Fibroblast of pulmonary artery (primary cell): Measurements from ENCODE around the gene UBE2L6.

Experiments used
- DNase-seq: peaks from one replicate; pipeline ENCODE4 v3.0.0-alpha.2; 2010; ENCODE audit warnings: low read depth
- H3K4me3 ChIP-seq: replicated peaks from 2 replicates; pipeline ENCODE4 v1.5.1; 2011; ENCODE audit warnings: low read depth, mild to moderate bottlenecking, control low read depth, low read length, moderate library complexity
- TF ChIP-seq, protein P1 (sequence below): IDR thresholded peaks from 2 replicates; pipeline ENCODE4 v1.5.1; 2011; ENCODE audit warnings: mild to moderate bottlenecking, control low read depth, low read length, inconsistent platforms; ENCODE audit errors: missing control alignments

The UBE2L6 gene

DNA sequence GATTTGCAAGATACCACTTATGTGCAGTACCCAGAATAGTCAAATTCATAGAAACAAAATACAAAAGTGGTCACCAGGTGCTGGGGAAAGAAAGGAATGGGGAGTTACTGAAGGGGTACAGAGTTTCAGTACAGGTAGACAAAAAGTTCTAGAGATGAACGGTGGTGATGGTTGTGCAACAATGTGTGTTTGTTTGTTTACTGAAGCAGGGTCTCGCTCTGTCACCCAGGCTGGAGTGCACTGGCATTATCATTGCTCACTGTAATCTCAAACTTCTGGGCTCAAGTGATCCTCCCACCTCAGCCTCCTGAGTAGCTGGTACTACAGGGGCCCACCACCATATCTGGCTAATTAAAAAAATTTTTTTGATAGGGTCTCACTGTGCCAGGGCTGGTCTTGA is 12.1 kb downstream of the UBE2L6 start:
- DNase-seq, result no peak
- TF ChIP-seq, protein P1, sequence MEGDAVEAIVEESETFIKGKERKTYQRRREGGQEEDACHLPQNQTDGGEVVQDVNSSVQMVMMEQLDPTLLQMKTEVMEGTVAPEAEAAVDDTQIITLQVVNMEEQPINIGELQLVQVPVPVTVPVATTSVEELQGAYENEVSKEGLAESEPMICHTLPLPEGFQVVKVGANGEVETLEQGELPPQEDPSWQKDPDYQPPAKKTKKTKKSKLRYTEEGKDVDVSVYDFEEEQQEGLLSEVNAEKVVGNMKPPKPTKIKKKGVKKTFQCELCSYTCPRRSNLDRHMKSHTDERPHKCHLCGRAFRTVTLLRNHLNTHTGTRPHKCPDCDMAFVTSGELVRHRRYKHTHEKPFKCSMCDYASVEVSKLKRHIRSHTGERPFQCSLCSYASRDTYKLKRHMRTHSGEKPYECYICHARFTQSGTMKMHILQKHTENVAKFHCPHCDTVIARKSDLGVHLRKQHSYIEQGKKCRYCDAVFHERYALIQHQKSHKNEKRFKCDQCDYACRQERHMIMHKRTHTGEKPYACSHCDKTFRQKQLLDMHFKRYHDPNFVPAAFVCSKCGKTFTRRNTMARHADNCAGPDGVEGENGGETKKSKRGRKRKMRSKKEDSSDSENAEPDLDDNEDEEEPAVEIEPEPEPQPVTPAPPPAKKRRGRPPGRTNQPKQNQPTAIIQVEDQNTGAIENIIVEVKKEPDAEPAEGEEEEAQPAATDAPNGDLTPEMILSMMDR, result no peak
- no peak overlapping the region for H3K4me3 ChIP-seq

DNA sequence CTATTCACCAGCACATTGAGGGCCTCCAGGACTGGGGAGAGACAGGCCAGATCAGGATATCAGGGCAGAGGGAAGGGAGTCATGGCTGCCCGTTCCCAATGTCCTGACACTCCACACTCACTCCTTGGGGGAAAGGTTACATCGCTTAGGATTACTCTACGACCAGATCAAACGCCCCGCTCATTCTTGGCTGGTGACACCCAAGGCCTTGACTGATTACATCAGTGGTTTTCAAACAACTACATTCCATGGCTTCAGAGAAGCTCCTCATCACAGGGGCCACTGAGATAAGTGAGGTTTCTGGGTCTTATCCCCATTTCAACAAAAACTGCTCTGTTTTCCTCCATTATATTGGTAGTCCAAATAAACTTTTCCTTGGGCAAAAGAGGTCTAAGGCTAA is 15.0 kb downstream of the UBE2L6 start:
- DNase-seq, result no peak
- no peak overlapping the region for H3K4me3 ChIP-seq
- TF ChIP-seq, protein P1, result no peak

DNA sequence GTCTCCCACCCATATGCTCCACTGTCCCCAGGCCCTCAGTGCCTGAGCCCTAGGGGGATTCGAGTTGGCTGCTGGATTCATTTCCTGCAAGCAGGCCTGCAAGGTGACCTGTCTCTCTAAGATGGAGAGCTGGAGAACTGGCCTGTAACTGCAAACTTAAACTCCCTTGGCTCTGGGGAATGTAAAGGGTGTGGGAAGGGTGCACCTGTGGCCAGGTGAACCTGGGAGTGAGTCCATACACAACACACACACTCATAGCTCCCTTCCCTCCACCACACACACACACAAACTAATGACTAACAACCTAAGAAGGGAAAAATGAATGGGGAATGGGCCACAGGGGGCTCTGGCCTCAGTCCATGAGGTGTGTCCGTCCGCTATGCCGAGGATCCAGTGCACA is 15.5 kb downstream of the UBE2L6 start:
- no peak for DNase-seq
- no peak overlapping the region for H3K4me3 ChIP-seq
- TF ChIP-seq, protein P1, result no peak

DNA sequence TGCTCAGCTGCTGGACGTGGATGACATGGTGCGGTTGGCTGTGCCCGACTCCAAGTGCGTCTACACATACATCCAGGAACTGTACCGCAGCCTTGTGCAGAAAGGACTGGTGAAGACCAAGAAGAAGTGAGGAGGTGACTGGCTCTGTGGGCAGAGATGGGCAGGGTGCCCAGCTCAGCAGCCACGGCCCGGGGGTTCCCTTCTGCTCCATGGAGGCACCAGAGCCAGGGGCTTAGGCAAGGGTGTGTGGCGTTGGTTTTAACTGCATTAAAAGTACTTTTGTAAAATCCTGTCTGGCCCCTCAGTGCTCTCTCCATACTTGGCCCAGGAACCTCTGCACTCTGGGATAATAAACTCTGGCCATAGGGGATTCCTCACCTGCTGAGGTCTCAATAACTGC is 17.5 kb downstream of the UBE2L6 start:
- TF ChIP-seq, protein P1, result no peak
- no peak overlapping the region for H3K4me3 ChIP-seq
- no peak for DNase-seq

DNA sequence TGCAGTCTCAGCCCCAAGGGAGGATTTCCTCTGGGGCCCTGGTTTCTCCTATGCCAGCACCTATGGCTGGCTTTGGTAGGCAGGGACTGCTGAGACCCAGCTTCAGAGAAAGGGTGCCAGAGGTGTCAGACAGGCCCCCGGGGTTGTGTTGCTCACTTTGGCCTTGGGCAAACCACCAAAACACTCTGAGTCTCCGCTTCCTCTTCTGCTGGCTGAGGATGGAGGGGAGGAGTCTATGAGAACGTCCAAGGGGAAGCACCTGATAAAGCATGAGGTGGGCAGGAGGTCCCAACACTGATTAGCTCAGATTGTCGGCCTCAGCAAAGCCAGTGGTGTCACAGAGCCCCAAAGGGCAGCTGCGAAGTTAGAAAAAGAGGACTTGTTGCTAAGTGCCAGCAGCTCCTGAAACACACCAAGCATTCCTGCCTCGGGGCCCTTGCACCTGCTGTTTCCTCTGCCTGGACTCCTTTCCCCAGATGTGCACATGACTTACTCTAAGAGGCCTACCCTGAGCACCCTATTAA is 19.6 kb downstream of the UBE2L6 start:
- no peak overlapping the region for H3K4me3 ChIP-seq
- DNase-seq, result no peak
- TF ChIP-seq, protein P1, result no peak

DNA sequence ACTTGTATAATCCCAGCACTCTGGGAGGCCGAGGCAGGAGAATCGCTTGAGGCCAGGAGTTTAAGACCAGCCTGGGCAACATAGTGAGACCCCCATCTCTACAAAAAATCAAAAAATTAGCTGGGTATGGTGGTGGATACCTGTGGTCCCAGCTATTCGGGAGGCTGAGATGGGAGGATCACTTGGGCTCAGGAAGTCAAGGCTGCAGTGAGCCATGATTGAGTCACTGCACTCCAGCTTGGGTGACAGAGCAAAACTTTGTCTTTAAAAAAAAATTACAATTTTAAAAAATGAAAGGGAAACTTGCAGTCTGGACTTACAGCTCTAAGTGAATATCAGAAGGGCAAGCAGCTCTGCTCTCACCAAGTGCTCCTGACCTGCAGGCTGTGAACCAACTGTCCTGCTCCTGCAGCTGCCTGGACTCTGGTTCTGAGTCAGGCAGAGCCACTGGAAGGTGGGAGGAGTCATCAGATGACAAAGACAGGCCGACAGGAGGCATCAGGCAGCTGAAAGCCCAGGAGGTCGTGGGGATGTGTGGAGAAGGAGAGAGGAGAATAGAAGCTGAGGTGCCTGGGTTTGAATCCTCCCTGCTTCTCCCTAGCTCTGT is 20.5 kb downstream of the UBE2L6 start:
- H3K4me3 ChIP-seq, result no peak overlapping the region
- TF ChIP-seq, protein P1, result peak; percentile 15
- DNase-seq, result peak; percentile 41

DNA sequence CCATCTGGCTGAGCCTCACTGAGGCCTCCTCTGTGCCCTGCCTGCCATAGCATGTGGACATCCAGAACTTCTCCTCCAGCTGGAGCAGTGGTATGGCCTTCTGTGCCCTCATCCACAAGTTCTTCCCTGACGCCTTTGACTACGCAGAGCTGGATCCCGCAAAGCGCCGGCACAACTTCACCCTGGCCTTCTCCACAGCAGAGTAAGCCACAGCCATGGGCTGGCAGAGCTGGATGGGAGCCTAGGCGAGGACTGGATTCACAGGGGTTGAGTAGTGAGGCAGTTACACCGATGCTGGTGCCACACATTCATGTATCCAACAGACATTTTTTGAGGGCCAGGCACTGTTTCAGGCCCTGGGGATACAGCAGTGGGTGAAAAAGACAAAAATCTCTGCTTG is 21.0 kb downstream of the UBE2L6 start:
- TF ChIP-seq, protein P1, result no peak

More for the DNA sequence above, 21.0 kb downstream of the UBE2L6 start:
- no peak for DNase-seq
- no peak overlapping the region for H3K4me3 ChIP-seq
